Smooth muscle cell (in vitro differentiated cells): ENCODE results near the gene ITGB4. TPM values are rescaled to one million over a fixed set of nuclear protein-coding genes. Genes with fewer than 3 reads are reported as not detected.

Source experiments
- DNase-seq: peaks from one replicate; lab custom pipeline; 2025; ENCODE audit not compliant: unreplicated experiment; lab: John Stamatoyannopoulos, UW
- H2AFZ ChIP-seq: fragments of 200-600 bp; sonication (generic); 2 replicates; pipeline ENCODE4 v1.6.0; 2016; ENCODE audit warnings: antibody characterized with exemption, low read depth, mild to moderate bottlenecking
- H3F3A ChIP-seq: fragments of 200-600 bp; sonication (generic); 2 replicates; pipeline ENCODE4 v1.6.0; 2017; ENCODE audit warnings: antibody characterized with exemption, low read depth
- H3K27ac ChIP-seq: fragments of 200-600 bp; sonication (generic); 2 replicates; pipeline ENCODE4 v1.5.1; 2016; ENCODE audit warnings: low read depth, mild to moderate bottlenecking
- H3K27me3 ChIP-seq: fragments of 200-600 bp; sonication (generic); 2 replicates; pipeline ENCODE4 v1.6.1; 2016; ENCODE audit warnings: low read depth, mild to moderate bottlenecking
- H3K36me3 ChIP-seq: fragments of 200-600 bp; sonication (generic); 2 replicates; pipeline ENCODE4 v1.5.1; 2016; ENCODE audit warnings: low read depth
- H3K4me1 ChIP-seq: fragments of 200-600 bp; sonication (generic); 2 replicates; pipeline ENCODE4 v1.5.1; 2016; ENCODE audit warnings: low read depth
- H3K4me2 ChIP-seq: fragments of 200-600 bp; sonication (generic); 2 replicates; pipeline ENCODE4 v1.6.0; 2016; ENCODE audit warnings: mild to moderate bottlenecking
- H3K4me3 ChIP-seq: fragments of 200-600 bp; sonication (generic); 2 replicates; pipeline ENCODE4 v1.5.1; 2016; ENCODE audit warnings: mild to moderate bottlenecking
- H3K79me2 ChIP-seq: fragments of 200-600 bp; sonication (generic); 2 replicates; pipeline ENCODE4 v1.6.0; 2016; ENCODE audit warnings: low read depth, mild to moderate bottlenecking
- H3K9ac ChIP-seq: fragments of 200-600 bp; sonication (generic); 2 replicates; pipeline ENCODE4 v1.6.0; 2016; ENCODE audit warnings: low read depth
- H3K9me3 ChIP-seq: fragments of 200-600 bp; sonication (generic); replicated peaks from 2 replicates; pipeline ENCODE4 v1.5.1; 2016; ENCODE audit warnings: low read depth
- H4K20me1 ChIP-seq: fragments of 200-600 bp; sonication (generic); 2 replicates; pipeline ENCODE4 v1.6.0; 2016; ENCODE audit warnings: low read depth
- WGBS: methylation state at CpG from one replicate; pipeline ENCODE4 v1.1.7; 2016; ENCODE audit warnings: low lambda C conversion rate; 5-methylcytosine and 5-hydroxymethylcytosine counted together
- polyA plus RNA-seq: library from polyadenylated mRNA; unstranded; fragments of >200 nt; fragmentation: Nextera tagmentation; extraction: Ambion mirVana; gene quantifications from 2 replicates; pipeline ENCODE4 v1.2.1, GENCODE V29; 2016
- total RNA-seq: library from RNA; depleted of rRNA; stranded (reverse); fragments of >200 nt; gene quantifications from 2 replicates; pipeline ENCODE4 v1.2.3, GENCODE V29; 2014
- TF ChIP-seq, protein P1 (sequence below): fragments of 200-600 bp; sonication (generic); IDR thresholded peaks from 2 replicates; pipeline ENCODE4 v1.5.1; 2017; ENCODE audit warnings: borderline replicate concordance, mild to moderate bottlenecking, antibody characterized with exemption; ENCODE audit not compliant: insufficient read depth, poor library complexity, severe bottlenecking

ITGB4 gene
- total and polyA plus RNA-seq, 2 experiments from 2014 or later: 47.2 to 83.8 TPM

DNA sequence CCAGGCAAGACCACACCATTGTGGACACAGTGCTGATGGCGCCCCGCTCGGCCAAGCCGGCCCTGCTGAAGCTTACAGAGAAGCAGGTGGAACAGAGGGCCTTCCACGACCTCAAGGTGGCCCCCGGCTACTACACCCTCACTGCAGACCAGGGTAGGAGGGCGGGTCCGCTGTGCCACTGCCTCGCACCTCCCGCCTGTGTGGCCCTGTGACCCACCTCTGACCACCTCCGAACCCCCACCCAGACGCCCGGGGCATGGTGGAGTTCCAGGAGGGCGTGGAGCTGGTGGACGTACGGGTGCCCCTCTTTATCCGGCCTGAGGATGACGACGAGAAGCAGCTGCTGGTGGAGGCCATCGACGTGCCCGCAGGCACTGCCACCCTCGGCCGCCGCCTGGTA is 21.1 kb downstream of the ITGB4 start:
- H3K4me3 ChIP-seq: no peak overlapping the region
- DNase-seq: no peak
- H2AFZ ChIP-seq: no peak overlapping the region
- no peaks in the 10 kb centered on the region for H3K4me1 ChIP-seq
- no peaks in the 10 kb centered on the region for H3K27me3 ChIP-seq
- no peaks in the 10 kb centered on the region for H3K9me3 ChIP-seq
- TF ChIP-seq, protein P1, sequence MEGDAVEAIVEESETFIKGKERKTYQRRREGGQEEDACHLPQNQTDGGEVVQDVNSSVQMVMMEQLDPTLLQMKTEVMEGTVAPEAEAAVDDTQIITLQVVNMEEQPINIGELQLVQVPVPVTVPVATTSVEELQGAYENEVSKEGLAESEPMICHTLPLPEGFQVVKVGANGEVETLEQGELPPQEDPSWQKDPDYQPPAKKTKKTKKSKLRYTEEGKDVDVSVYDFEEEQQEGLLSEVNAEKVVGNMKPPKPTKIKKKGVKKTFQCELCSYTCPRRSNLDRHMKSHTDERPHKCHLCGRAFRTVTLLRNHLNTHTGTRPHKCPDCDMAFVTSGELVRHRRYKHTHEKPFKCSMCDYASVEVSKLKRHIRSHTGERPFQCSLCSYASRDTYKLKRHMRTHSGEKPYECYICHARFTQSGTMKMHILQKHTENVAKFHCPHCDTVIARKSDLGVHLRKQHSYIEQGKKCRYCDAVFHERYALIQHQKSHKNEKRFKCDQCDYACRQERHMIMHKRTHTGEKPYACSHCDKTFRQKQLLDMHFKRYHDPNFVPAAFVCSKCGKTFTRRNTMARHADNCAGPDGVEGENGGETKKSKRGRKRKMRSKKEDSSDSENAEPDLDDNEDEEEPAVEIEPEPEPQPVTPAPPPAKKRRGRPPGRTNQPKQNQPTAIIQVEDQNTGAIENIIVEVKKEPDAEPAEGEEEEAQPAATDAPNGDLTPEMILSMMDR: no peak
- H3K9ac ChIP-seq: no peak overlapping the region
- no peak overlapping the region for H3K27ac ChIP-seq
- H4K20me1 ChIP-seq: peaks cover 10% of the 10 kb centered on the region
- 94% methylated on average over 25 of the region's 25 CpGs for WGBS
- no peaks in the 10 kb centered on the region for H3F3A ChIP-seq
- H3K36me3 ChIP-seq: no peaks in the 10 kb centered on the region
- H3K4me2 ChIP-seq: no peak overlapping the region
- H3K79me2 ChIP-seq: no peaks in the 10 kb centered on the region

DNA sequence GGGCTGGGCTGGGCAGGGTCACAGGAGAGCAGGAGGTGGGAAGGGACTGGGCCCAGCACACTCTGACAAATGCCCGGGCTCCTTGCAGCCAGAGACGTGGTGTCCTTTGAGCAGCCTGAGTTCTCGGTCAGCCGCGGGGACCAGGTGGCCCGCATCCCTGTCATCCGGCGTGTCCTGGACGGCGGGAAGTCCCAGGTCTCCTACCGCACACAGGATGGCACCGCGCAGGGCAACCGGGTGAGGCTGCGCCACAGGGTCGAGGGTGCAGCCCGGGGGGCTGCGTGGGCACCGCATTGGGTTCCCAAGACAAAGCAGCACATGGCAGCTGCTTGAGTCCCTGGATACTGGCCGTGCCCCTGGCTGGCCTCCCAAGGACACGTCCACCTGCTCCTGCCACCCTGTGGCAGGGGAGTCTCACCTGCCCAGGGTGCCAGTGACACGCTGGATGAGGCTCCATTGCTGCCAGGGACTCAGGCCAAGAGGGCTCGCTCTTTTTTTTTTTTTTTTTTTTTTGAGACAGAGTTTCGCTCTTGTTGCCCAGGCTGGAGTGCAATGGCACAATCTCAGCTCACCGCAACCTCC is 22.5 kb downstream of the ITGB4 start:
- TF ChIP-seq, protein P1: no peak
- H3K4me2 ChIP-seq: no peak overlapping the region
- no peaks in the 10 kb centered on the region for H3K79me2 ChIP-seq
- WGBS: 93% methylated on average over 24 of the region's 25 CpGs
- no peaks in the 10 kb centered on the region for H3F3A ChIP-seq
- H2AFZ ChIP-seq: no peak overlapping the region
- H3K27ac ChIP-seq: no peak overlapping the region
- H3K9ac ChIP-seq: no peak overlapping the region
- no peaks in the 10 kb centered on the region for H3K4me1 ChIP-seq
- DNase-seq: no peak
- no peak overlapping the region for H3K4me3 ChIP-seq
- H3K36me3 ChIP-seq: no peaks in the 10 kb centered on the region
- H4K20me1 ChIP-seq: peaks cover 4% of the 10 kb centered on the region
- no peaks in the 10 kb centered on the region for H3K27me3 ChIP-seq
- H3K9me3 ChIP-seq: no peaks in the 10 kb centered on the region

DNA sequence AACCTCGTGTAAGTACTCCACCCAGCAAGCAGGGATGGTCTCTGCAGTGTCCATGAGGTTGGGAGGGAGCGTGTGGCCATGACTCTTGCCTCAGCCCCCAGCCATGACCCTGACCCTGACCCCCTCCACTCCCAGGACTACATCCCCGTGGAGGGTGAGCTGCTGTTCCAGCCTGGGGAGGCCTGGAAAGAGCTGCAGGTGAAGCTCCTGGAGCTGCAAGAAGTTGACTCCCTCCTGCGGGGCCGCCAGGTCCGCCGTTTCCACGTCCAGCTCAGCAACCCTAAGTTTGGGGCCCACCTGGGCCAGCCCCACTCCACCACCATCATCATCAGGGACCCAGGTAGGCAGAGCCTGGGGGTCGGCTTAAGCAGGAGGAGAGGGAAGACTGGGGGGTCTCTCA is 27.4 kb downstream of the ITGB4 start:
- no peaks in the 10 kb centered on the region for H3K4me1 ChIP-seq
- no peak overlapping the region for H3K4me3 ChIP-seq
- H4K20me1 ChIP-seq: peaks cover 3% of the 10 kb centered on the region
- H3K9ac ChIP-seq: no peak overlapping the region
- H3K36me3 ChIP-seq: no peaks in the 10 kb centered on the region
- no peak overlapping the region for H3K27ac ChIP-seq
- no peak overlapping the region for H3K4me2 ChIP-seq
- TF ChIP-seq, protein P1: no peak
- DNase-seq: no peak
- no peaks in the 10 kb centered on the region for H3K79me2 ChIP-seq
- no peaks in the 10 kb centered on the region for H3K9me3 ChIP-seq
- H3K27me3 ChIP-seq: no peaks in the 10 kb centered on the region
- no peaks in the 10 kb centered on the region for H3F3A ChIP-seq
- H2AFZ ChIP-seq: no peak overlapping the region
- WGBS: 93% methylated on average over 9 of the region's 9 CpGs
